HFF-Myc (cell line): ENCODE measurements around the gene JADE2.

ENCODE experiments used
- DNase-seq: peaks from one replicate; pipeline ENCODE4 v3.0.0-alpha.2; 2011; ENCODE audit warnings: low read depth; ENCODE audit errors: extremely low read depth
- H3K4me3 ChIP-seq: replicated peaks from 2 replicates; pipeline ENCODE4 v1.5.1; 2011; ENCODE audit warnings: low read depth, mild to moderate bottlenecking, control low read depth, low read length
- CTCF ChIP-seq: IDR thresholded peaks from 2 replicates; pipeline ENCODE4 v1.5.1; 2012; ENCODE audit warnings: mild to moderate bottlenecking, low read depth, low read length, control low read depth; ENCODE audit errors: missing control alignments

JADE2 gene

GRCh38 chr5:134527156-134527960 is 1.9 kb downstream of the JADE2 start:
- peak overlapping the region; percentile 67 for H3K4me3 ChIP-seq
- TF ChIP-seq CTCF = peak; percentile 71
- no peak for DNase-seq

GRCh38 chr5:134527961-134528424 is 2.5 kb downstream of the JADE2 start:
- DNase-seq = no peak
- no peak for TF ChIP-seq CTCF
- peak overlapping the region; percentile 67 for H3K4me3 ChIP-seq

GRCh38 chr5:134528556-134528955 is 3.1 kb downstream of the JADE2 start:
- DNase-seq = no peak
- no peak overlapping the region for H3K4me3 ChIP-seq
- TF ChIP-seq CTCF = no peak

GRCh38 chr5:134529460-134529859 is 4.0 kb downstream of the JADE2 start:
- H3K4me3 ChIP-seq = no peak overlapping the region
- no peak for TF ChIP-seq CTCF
- DNase-seq = no peak

GRCh38 chr5:134530301-134531077 is 5.0 kb downstream of the JADE2 start:
- H3K4me3 ChIP-seq = no peak overlapping the region
- DNase-seq = no peak
- TF ChIP-seq CTCF = no peak

- no peak for DNase-seq
- no peak for TF ChIP-seq CTCF
- no peak overlapping the region for H3K4me3 ChIP-seq
Measured at GRCh38 chr5:134533115-134533815, 7.8 kb downstream of the JADE2 start.
